Keratinocyte (primary cell): ENCODE measurements around the gene HIVEP1.

Experiments
- CTCF ChIP-seq, 3 experiments: IDR thresholded peaks in 1 of 3; conservative IDR thresholded peaks in 1 of 3; optimal IDR thresholded peaks in 1 of 3; 2 replicates in 2 of 3; 3 replicates in 1 of 3; pipeline versions ENCODE3 to v1.5.1; 2011; ENCODE audit warnings: low read length in 3 of 3, mild to moderate bottlenecking in 3 of 3, moderate library complexity in 2 of 3, control low read depth in 1 of 3, inconsistent platforms in 1 of 3; ENCODE audit not compliant: insufficient read depth in 2 of 3; ENCODE audit errors: extremely low read depth in 1 of 3
- EZH2 ChIP-seq: IDR thresholded peaks from one replicate; pipeline ENCODE4 v1.6.1; 2012; ENCODE audit warnings: inconsistent platforms, mild to moderate bottlenecking, low read length, moderate library complexity

GRCh38 chr6:12118607-12119006, 106.5 kb downstream of the HIVEP1 start:
- TF ChIP-seq CTCF (optimal IDR thresholded peaks at IDR 0.05 in 1 of 3, IDR thresholded peaks at IDR 0.05 in 1 of 3, conservative IDR thresholded peaks at IDR 0.05 in 1 of 3; ENCODE audit: extremely low read depth in 1 of 3, insufficient read depth in 2 of 3, low read length in 3 of 3) = no peak
- no peak for TF ChIP-seq EZH2
